ENCODE data around the gene PRKCE. TPM values are rescaled to one million over a fixed set of nuclear protein-coding genes. Genes with fewer than 3 reads are reported as not detected.

The PRKCE gene
- total RNA-seq, 1 donor from 2014 or later: 30.5 TPM

DNA sequence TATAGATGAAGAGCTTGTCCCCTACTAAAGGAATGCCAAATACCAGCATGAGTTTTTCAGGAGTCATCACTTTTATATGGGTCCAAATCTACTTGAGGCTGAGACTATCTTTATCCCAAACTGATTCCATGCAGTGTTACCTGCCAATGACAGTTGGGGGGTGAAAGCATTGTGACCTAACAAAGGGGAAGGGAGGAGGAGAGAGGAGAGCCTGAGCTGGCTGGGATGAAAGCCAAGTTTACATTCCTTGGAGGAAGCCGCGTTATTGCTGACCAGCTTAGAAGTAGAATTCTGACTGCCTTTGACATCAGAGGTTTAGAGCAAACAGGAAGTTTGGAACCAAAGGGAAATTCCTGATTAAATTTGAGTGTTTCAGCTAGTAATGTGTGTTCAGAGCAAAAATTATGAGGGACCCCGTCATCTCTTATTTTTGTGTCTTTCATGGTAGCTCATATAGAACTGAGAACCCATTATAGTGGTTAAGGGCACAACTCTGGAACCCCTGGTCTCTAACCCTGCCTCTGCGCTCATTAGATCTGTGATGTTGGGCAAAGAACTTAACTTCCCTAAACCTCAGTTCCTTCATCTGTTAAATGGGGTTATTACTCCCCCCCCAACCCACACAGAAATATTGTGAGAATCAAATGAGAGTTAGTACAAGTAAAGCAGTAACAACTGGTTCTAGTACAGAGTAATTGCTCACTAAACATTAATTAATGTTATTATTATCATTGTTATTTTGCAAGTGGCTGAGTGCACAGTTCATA, 446.4 kb downstream of the PRKCE start:
- peak; percentile 94 for ATAC-seq
- peak; percentile 73 for DNase-seq (ENCODE audit: low spot score)
- intact Hi-C loops (cut with DNase I): no loop called here

DNA sequence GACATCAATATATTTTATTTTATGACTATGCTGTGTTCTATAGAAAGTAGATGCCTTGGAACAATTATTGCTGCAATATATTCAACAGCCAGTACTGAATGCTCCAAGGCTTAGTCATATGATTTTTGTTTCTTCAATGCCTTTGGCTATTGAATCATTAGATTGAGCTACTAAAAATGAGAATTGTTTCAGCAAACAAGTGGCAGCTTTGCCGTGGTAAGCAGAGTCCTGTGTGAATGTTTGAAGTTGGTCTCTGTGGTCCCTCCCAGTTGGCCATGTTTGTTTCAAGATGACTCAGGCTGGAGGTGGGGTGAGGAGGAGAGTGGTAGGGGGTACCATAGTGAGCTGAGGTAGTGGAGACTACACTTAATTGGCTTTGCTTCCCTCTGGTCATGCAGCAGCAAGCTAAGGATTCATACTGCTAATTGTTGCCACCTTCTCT, 447.2 kb downstream of the PRKCE start:
- no peak for ATAC-seq

GRCh38 chr2:46101557-46102220, 450.2 kb downstream of the PRKCE start:
- intact Hi-C loops (cut with DNase I): no loop called here
- ATAC-seq: no peak
- no peak for DNase-seq (ENCODE audit: low spot score)

More for the DNA sequence above, 447.2 kb downstream of the PRKCE start:
- intact Hi-C loops (cut with DNase I): no loop called here
- DNase-seq (ENCODE audit: low spot score): no peak

GRCh38 chr2:46106690-46107089, 455.2 kb downstream of the PRKCE start:
- intact Hi-C loops (cut with DNase I): no loop called here
- DNase-seq (ENCODE audit: low spot score) (no peak), ATAC-seq (no peak)

DNA sequence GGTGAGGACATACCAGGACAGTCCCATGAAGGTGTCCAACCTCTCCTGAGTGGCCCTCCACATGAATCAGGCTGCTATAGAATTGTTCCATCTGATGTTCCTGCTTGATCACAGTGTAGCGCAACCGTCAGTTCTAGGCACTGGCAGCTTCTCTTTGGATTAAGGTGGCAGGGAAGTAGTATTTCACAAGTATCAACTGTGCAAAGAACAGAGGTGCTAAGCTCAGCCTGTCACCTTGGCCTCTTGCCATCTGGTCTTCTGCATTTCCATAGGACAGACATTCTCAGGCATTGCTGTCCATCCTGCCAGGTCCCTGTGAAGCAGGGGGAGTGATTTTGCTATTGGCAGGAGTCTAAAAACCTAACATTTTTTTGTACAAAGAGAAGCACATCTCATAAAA, 463.5 kb downstream of the PRKCE start:
- intact Hi-C loops (cut with DNase I): no loop called here
- DNase-seq (ENCODE audit: low spot score) (no peak), ATAC-seq (no peak)

GRCh38 chr2:46116150-46116549, 464.7 kb downstream of the PRKCE start:
- intact Hi-C loops (cut with DNase I): no loop called here
- DNase-seq (ENCODE audit: low spot score) (no peak), ATAC-seq (no peak)

- intact Hi-C loops (cut with DNase I): no loop called here
- DNase-seq (ENCODE audit: low spot score) (no peak), ATAC-seq (no peak)
Measured at GRCh38 chr2:46116553-46116991, 465.1 kb downstream of the PRKCE start.

- intact Hi-C loops (cut with DNase I): no loop called here
- DNase-seq (ENCODE audit: low spot score) (no peak), ATAC-seq (no peak)
Measured at GRCh38 chr2:46117379-46117778, 465.9 kb downstream of the PRKCE start.

DNA sequence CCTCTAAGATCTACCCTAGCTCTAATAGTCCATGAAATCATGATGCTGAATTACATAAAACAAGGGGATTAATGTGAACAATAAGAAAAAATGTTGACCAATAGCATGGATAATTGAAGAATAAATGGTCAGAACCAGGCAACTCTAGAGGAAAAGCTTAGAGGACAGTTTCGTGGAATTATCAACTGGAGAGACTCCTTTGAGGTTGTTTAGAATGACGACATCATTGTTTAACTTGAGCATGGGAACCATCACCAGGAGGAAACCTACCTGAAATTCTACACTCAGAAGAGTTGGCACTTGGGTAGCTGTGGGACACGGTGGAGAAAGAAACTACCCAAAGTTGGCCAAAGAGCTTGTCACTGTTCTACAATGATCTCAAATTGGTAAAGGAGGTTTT, 466.5 kb downstream of the PRKCE start:
- intact Hi-C loops (cut with DNase I): no loop called here
- ATAC-seq (no peak), DNase-seq (ENCODE audit: low spot score) (no peak)

- ATAC-seq: peak; percentile 70
- DNase-seq (ENCODE audit: low spot score): no peak
- intact Hi-C loops (cut with DNase I): no loop called here
Measured at GRCh38 chr2:46118656-46119371, 467.3 kb downstream of the PRKCE start.

DNA sequence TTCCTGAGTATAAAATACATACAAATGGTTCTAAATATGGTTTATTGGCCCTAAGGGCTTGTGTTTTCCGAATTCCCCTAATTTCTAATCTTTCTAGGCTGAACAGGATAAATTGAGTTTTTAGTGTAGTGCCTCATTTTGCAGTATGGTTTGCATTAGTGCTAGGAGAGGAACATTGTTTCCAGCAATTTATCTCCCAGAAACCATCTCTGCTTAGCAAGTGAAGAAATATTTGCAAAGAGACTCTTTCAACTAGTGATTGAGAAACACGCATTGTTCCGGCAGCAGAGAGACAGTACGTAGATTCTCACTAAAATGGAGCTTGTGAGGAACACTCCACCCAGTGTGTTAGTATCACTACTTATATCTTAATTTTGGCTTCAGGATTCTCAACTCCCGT, 468.0 kb downstream of the PRKCE start:
- ATAC-seq: peak; percentile 57
- DNase-seq (ENCODE audit: low spot score): no peak
- intact Hi-C loops (cut with DNase I): no loop called here

GRCh38 chr2:46120792-46121555, 469.5 kb downstream of the PRKCE start:
- DNase-seq (ENCODE audit: low spot score): no peak
- intact Hi-C loops (cut with DNase I): no loop called here

DNA sequence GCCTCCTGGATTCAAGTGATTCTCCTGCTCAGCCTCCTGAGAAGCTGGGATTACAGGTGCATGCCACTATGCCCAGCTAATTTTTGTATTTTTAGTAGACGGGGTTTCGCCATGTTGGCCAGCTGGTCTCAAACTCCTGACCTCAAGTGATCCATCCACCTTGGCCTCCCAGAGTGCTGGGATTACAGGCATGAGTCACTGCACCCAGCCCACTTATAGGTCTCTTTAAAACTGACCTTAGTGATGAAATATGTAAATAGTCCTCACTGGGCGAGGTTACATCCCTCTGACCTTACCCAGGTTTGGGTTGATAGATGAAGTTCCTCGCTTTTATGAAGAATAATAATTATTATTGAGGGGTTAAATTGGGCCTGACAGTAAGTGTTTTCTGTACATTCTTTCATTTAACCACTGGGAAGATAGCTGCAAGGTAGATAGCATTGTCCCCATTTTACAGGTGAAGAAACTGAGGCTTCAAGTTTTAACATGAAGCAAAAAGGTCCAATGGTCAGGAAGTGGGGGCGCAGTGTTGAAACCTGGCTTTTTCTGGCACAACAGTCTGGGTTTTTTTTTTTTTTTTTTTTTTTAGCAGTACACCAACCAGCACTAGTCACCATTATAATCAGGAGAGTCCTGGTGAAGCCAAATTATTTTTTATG, 471.0 kb downstream of the PRKCE start:
- ATAC-seq (no peak), DNase-seq (ENCODE audit: low spot score) (no peak)
- intact Hi-C loops (cut with DNase I): no loop called here

More at GRCh38 chr2:46120792-46121555, 469.5 kb downstream of the PRKCE start:
- ATAC-seq: no peak

- intact Hi-C loops (cut with DNase I): no loop called here
- no peak for ATAC-seq
- no peak for DNase-seq (ENCODE audit: low spot score)
Measured at GRCh38 chr2:46123013-46123412, 471.5 kb downstream of the PRKCE start.

GRCh38 chr2:46125798-46126197, 474.3 kb downstream of the PRKCE start:
- intact Hi-C loops (cut with DNase I): no loop called here
- ATAC-seq: no peak
- no peak for DNase-seq (ENCODE audit: low spot score)

DNA sequence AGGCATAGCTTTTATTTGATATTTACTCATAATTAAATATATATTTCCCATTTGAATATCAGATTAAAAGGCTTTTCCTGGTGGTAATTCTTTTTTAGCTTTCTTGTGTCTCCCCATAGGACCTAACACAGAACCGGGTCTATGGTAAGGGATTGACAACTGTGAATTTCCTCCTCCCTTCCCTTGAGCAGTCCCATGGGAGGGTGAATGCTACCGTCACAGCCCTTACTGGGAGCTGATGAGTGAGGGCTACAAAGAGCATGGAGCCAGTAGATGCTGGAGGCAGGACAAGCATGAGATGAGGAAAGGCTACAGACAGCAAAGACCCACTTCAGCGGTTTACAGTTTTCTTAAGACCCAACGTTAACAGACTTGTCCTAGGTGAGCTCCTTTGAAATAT, 475.1 kb downstream of the PRKCE start:
- DNase-seq (ENCODE audit: low spot score) (no peak), ATAC-seq (no peak)
- intact Hi-C loops (cut with DNase I): no loop called here

GRCh38 chr2:46127176-46127575, 475.7 kb downstream of the PRKCE start:
- intact Hi-C loops (cut with DNase I): no loop called here
- no peak for ATAC-seq
- no peak for DNase-seq (ENCODE audit: low spot score)

DNA sequence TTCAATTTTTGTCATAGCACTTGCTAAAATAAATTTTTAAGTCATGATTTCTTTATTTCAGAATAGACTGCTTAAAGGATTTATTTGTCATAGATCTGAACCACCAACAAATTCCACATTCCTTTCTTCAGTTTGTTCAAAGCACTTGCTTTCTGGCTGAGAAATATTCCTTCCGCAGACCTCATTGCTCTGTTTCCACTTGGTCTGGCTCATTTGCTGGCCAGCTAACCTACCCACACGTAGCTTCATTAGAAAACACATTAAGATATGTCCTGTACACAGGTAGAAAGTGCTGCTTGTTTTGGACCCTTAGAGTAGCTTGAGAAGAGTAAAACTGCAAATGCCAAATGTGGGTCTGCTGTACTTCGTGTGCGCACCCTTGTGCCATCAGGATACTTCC, 479.0 kb downstream of the PRKCE start:
- intact Hi-C loops (cut with DNase I): no loop called here
- no peak for DNase-seq (ENCODE audit: low spot score)
- ATAC-seq: no peak

- intact Hi-C loops (cut with DNase I): no loop called here
- ATAC-seq (no peak), DNase-seq (ENCODE audit: low spot score) (no peak)
Measured at GRCh38 chr2:46132996-46133395, 481.5 kb downstream of the PRKCE start.

All from sciatic nerve (tissue), 2 donors.